ENCODE data around the gene FUS.

Gene FUS

DNA sequence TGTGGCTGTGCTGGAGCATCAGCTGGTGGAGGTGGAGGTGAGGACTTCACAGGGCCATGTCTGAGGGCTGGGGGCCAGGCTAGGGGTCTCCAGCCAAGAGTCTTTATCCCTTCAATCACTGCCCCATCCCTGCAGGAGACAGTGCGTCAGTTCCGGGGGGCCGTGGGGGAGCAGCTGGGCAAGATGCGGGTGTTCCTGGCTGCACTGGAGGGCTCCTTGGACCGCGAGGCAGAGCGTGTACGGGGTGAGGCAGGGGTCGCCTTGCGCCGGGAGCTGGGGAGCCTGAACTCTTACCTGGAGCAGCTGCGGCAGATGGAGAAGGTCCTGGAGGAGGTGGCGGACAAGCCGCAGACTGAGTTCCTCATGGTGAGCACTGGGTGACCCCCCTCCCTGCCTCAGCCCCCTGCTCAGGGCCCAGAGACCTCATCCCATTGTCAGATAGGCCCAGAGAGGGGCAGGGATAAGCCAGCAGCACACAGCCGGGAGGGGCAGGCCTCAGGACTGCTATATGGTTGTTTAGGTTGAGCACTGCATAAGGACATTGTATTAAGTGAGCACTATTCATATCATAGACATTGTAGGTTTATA lies 39.3 kb downstream of the FUS start:
- no peak for DNase-seq (ENCODE audit: low read depth)
- no peak overlapping the region for H3K4me3 ChIP-seq (ENCODE audit: low read depth, low read length)
- no peak for TF ChIP-seq CTCF (IDR thresholded peaks at IDR 0.05; ENCODE audit: insufficient read depth, low read depth, low read length, missing control alignments)

- no peak overlapping the region for H3K4me3 ChIP-seq (ENCODE audit: low read depth, low read length)
Observed at GRCh38 chr16:31221357-31222160, 41.6 kb downstream of the FUS start.

GRCh38 chr16:31223044-31223443 lies 43.1 kb downstream of the FUS start:
- no peak for TF ChIP-seq CTCF (IDR thresholded peaks at IDR 0.05; ENCODE audit: insufficient read depth, low read depth, low read length, missing control alignments)
- DNase-seq (ENCODE audit: low read depth) = no peak
- H3K4me3 ChIP-seq (ENCODE audit: low read depth, low read length) = no peak overlapping the region

More at GRCh38 chr16:31221357-31222160, 41.6 kb downstream of the FUS start:
- no peak for TF ChIP-seq CTCF (IDR thresholded peaks at IDR 0.05; ENCODE audit: insufficient read depth, low read depth, low read length, missing control alignments)
- no peak for DNase-seq (ENCODE audit: low read depth)

DNA sequence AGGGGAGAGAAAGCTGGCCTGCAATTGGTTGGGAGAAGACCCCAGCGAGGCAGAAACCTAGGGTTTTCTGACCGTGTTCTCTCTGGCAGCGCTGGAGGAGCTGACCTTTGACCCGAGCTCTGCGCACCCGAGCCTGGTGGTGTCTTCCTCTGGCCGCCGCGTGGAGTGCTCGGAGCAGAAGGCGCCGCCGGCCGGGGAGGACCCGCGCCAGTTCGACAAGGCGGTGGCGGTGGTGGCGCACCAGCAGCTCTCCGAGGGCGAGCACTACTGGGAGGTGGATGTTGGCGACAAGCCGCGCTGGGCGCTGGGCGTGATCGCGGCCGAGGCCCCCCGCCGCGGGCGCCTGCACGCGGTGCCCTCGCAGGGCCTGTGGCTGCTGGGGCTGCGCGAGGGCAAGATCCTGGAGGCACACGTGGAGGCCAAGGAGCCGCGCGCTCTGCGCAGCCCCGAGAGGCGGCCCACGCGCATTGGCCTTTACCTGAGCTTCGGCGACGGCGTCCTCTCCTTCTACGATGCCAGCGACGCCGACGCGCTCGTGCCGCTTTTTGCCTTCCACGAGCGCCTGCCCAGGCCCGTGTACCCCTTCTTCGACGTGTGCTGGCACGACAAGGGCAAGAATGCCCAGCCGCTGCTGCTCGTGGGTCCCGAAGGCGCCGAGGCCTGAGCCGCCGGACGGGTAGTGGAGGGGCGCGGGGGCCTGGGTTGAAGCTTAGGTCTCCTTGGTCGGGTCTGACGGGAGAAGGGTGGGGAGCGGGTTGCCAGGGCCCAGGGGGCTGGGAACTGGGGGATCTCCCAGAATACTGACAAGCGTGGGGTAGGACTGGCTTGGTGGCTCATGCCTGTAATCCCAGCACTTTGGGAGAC lies 44.4 kb downstream of the FUS start:
- no peak for TF ChIP-seq CTCF (IDR thresholded peaks at IDR 0.05; ENCODE audit: insufficient read depth, low read depth, low read length, missing control alignments)
- no peak for DNase-seq (ENCODE audit: low read depth)
- no peak overlapping the region for H3K4me3 ChIP-seq (ENCODE audit: low read depth, low read length)

DNA sequence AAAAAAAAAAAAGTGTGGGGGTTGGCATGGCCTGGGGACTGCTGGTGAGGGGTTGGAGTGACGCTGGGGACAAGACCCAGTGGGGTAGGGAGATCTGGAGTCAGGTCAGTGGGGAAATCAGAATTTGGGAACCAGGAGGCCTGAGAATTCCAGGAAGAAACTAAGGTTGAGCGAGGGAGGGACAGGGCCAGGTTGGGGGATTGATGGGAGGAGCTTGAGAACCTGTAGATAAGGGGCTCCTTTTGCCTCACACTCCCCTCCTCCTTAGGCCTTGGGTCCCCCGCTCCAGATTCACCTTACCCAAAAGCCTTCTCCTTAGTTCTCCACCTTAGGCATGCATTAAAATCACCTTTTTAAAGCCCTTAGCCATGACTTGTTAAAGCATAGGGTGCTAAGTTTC lies 45.3 kb downstream of the FUS start:
- no peak overlapping the region for H3K4me3 ChIP-seq (ENCODE audit: low read depth, low read length)
- no peak for DNase-seq (ENCODE audit: low read depth)
- TF ChIP-seq CTCF (IDR thresholded peaks at IDR 0.05; ENCODE audit: insufficient read depth, low read depth, low read length, missing control alignments) = no peak

GRCh38 chr16:31228206-31228605 lies 48.3 kb downstream of the FUS start:
- H3K4me3 ChIP-seq (ENCODE audit: low read depth, low read length) = no peak overlapping the region
- DNase-seq (ENCODE audit: low read depth) = no peak
- TF ChIP-seq CTCF (IDR thresholded peaks at IDR 0.05; ENCODE audit: insufficient read depth, low read depth, low read length, missing control alignments) = no peak
